WTC11 (cell line): Measurements from ENCODE around the gene STXBP5. TPM values are rescaled to one million over a fixed set of nuclear protein-coding genes. Genes with fewer than 3 reads are reported as not detected.

Experiments used
- ATAC-seq: fragments of 200-7000 bp; cut with Tn5 transposase; 2 replicates; pipeline ENCODE4 v1.10.0; 2021; ENCODE audit warnings: mild to moderate bottlenecking, moderate library complexity
- CTCF ChIA-PET: fragments of 300-600 bp; sonication (Branson Sonifier 250); formaldehyde crosslinking; loops from one replicate; lab custom pipeline; 2021; ENCODE audit warnings: antibody characterized with exemption; lab: Charles Lee
- POLR2A ChIA-PET: fragments of 350-600 bp; sonication (Branson Sonifier 250); formaldehyde crosslinking; loops from one replicate; lab custom pipeline; 2021; ENCODE audit warnings: antibody characterized with exemption; lab: Charles Lee
- DNase-seq: peaks from one replicate; pipeline ENCODE4 v3.0.0; 2021; ENCODE audit warnings: low spot score
- H3K27ac Mint-ChIP-seq: 2 replicates; pipeline ENCODE4 v1.8.0; 2021; ENCODE audit warnings: mixed read lengths
- H3K27me3 Mint-ChIP-seq: 2 replicates; pipeline ENCODE4 v1.8.0; 2021; ENCODE audit warnings: low read depth, mild to moderate bottlenecking, moderate library complexity, mixed read lengths
- H3K36me3 Mint-ChIP-seq: 2 replicates; pipeline ENCODE4 v1.8.0; 2021; ENCODE audit warnings: mixed read lengths
- H3K4me1 Mint-ChIP-seq: 2 replicates; pipeline ENCODE4 v1.8.0; 2022; ENCODE audit warnings: mixed read lengths
- H3K4me3 Mint-ChIP-seq: 2 replicates; pipeline ENCODE4 v1.8.0; 2021; ENCODE audit warnings: mild to moderate bottlenecking, moderate library complexity, mixed read lengths
- H3K9me3 Mint-ChIP-seq: 2 replicates; pipeline ENCODE4 v1.8.0; 2021; ENCODE audit warnings: mixed read lengths
- CREB1 ChIP-seq: sonication (generic); formaldehyde crosslinking; IDR thresholded peaks from 2 replicates; pipeline ENCODE4 v1.8.0; 2023; ENCODE audit warnings: mild to moderate bottlenecking, missing genetic modification reagents
- ESRRA ChIP-seq: sonication (generic); formaldehyde crosslinking; IDR thresholded peaks from 2 replicates; pipeline ENCODE4 v1.8.1; 2022; ENCODE audit warnings: mild to moderate bottlenecking, missing genetic modification reagents, borderline replicate concordance
- GTF2I ChIP-seq: fragments of 250-450 bp; sonication (Bioruptor Pico); conservative IDR thresholded peaks from 2 replicates; pipeline ENCODE4 v1.4.0; 2021; ENCODE audit warnings: mild to moderate bottlenecking
- IRF2 ChIP-seq: sonication (generic); formaldehyde crosslinking; IDR thresholded peaks from 2 replicates; pipeline ENCODE4 v1.8.0; 2022; ENCODE audit warnings: low read depth, missing genetic modification reagents, borderline replicate concordance
- KAT7 ChIP-seq: sonication (generic); formaldehyde crosslinking; IDR thresholded peaks from 2 replicates; pipeline ENCODE4 v1.8.1; 2023; ENCODE audit warnings: missing genetic modification reagents, mild to moderate bottlenecking, borderline replicate concordance
- RORB ChIP-seq: fragments of 250-450 bp; sonication (Bioruptor Pico); IDR thresholded peaks from 2 replicates; pipeline ENCODE4 v1.9.0; 2021; ENCODE audit warnings: mild to moderate bottlenecking
- ZBTB21 ChIP-seq: sonication (generic); formaldehyde crosslinking; IDR thresholded peaks from 2 replicates; pipeline ENCODE4 v1.8.1; 2023; ENCODE audit warnings: mild to moderate bottlenecking, missing genetic modification reagents, borderline replicate concordance
- ZNF396 ChIP-seq: fragments of 250-450 bp; sonication (Bioruptor Pico); IDR thresholded peaks from 2 replicates; pipeline ENCODE4 v1.8.0; 2021; ENCODE audit warnings: mild to moderate bottlenecking, moderate library complexity, borderline replicate concordance
- total RNA-seq: library from RNA; stranded (reverse); gene quantifications from 3 replicates; pipeline ENCODE4 v1.2.3, GENCODE V29; 2021
- TF ChIP-seq, protein P1 (sequence below): sonication (generic); formaldehyde crosslinking; IDR thresholded peaks from 2 replicates; pipeline ENCODE4 v1.8.0; 2023; ENCODE audit warnings: missing genetic modification reagents
- TF ChIP-seq, protein P2 (sequence below): sonication (generic); formaldehyde crosslinking; IDR thresholded peaks from 2 replicates; pipeline ENCODE4 v1.8.1; 2023; ENCODE audit warnings: mild to moderate bottlenecking, missing genetic modification reagents
- TF ChIP-seq, protein P3 (sequence below): sonication (generic); formaldehyde crosslinking; IDR thresholded peaks from 2 replicates; pipeline ENCODE4 v1.8.1; 2022; ENCODE audit warnings: mild to moderate bottlenecking, missing genetic modification reagents, moderate library complexity, borderline replicate concordance
- TF ChIP-seq, protein P4 (sequence below): sonication (generic); formaldehyde crosslinking; IDR thresholded peaks from 2 replicates; pipeline ENCODE4 v1.8.1; 2022; ENCODE audit warnings: mild to moderate bottlenecking, moderate library complexity, missing genetic modification reagents
- TF ChIP-seq, protein P5 (sequence below): sonication (generic); formaldehyde crosslinking; IDR thresholded peaks from 2 replicates; pipeline ENCODE4 v1.8.0; 2023; ENCODE audit warnings: missing genetic modification reagents, mild to moderate bottlenecking, borderline replicate concordance
- TF ChIP-seq, protein P6 (sequence below): sonication (generic); formaldehyde crosslinking; IDR thresholded peaks from 2 replicates; pipeline ENCODE4 v1.8.1; 2023; ENCODE audit warnings: mild to moderate bottlenecking, missing genetic modification reagents
- TF ChIP-seq, protein P7 (sequence below): sonication (generic); formaldehyde crosslinking; IDR thresholded peaks from 2 replicates; pipeline ENCODE4 v1.8.1; 2022; ENCODE audit warnings: missing genetic modification reagents, borderline replicate concordance
- TF ChIP-seq, protein P8 (sequence below): sonication (generic); formaldehyde crosslinking; IDR thresholded peaks from 2 replicates; pipeline ENCODE4 v1.8.0; 2022; ENCODE audit warnings: missing genetic modification reagents

The STXBP5 gene
- total RNA-seq, 1 experiment from 2014 or later = 13.2 TPM

DNA sequence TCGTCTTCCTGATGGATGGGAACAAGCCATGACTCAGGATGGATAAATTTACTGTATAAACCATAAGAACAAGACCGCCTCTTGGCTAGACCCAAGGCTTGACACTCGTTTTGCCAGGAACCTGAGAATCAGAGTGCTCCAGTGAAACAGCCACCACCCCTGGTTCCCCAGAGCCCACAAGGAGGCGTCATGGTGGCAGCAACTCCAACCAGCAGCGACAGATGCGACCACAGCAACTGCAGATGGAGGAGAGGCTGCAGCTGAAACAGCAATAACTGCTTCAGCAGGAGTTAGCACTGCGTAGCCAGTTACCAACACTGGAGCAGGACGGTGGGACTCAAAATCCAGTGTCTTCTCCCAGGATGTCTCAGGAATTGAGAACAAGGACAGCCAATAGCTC is 203.4 kb downstream of the STXBP5 start:
- peak; percentile 60 for ATAC-seq
- H3K27ac Mint-ChIP-seq = no peak overlapping the region
- ChIA-PET CTCF (interaction anchor here (1.1 kb wide), 1 partner anchor 99 kb away, joined by 3 read pairs; no protein-coding TSS in a partner anchor), POLR2A (no interaction called here)
- peaks cover 15% of the 10 kb centered on the region for H3K9me3 Mint-ChIP-seq
- no peak for TF ChIP-seq ZBTB21 (CRISPR knock-in tag)
- TF ChIP-seq CREB1 (CRISPR knock-in tag) = no peak
- TF ChIP-seq, protein P1, sequence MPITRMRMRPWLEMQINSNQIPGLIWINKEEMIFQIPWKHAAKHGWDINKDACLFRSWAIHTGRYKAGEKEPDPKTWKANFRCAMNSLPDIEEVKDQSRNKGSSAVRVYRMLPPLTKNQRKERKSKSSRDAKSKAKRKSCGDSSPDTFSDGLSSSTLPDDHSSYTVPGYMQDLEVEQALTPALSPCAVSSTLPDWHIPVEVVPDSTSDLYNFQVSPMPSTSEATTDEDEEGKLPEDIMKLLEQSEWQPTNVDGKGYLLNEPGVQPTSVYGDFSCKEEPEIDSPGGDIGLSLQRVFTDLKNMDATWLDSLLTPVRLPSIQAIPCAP (CRISPR knock-in tag) = no peak
- TF ChIP-seq ZNF396 (CRISPR knock-in tag) = no peak
- TF ChIP-seq, protein P2, sequence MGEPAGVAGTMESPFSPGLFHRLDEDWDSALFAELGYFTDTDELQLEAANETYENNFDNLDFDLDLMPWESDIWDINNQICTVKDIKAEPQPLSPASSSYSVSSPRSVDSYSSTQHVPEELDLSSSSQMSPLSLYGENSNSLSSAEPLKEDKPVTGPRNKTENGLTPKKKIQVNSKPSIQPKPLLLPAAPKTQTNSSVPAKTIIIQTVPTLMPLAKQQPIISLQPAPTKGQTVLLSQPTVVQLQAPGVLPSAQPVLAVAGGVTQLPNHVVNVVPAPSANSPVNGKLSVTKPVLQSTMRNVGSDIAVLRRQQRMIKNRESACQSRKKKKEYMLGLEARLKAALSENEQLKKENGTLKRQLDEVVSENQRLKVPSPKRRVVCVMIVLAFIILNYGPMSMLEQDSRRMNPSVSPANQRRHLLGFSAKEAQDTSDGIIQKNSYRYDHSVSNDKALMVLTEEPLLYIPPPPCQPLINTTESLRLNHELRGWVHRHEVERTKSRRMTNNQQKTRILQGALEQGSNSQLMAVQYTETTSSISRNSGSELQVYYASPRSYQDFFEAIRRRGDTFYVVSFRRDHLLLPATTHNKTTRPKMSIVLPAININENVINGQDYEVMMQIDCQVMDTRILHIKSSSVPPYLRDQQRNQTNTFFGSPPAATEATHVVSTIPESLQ = no peak
- TF ChIP-seq GTF2I (CRISPR knock-in tag) = no peak
- TF ChIP-seq, protein P3, sequence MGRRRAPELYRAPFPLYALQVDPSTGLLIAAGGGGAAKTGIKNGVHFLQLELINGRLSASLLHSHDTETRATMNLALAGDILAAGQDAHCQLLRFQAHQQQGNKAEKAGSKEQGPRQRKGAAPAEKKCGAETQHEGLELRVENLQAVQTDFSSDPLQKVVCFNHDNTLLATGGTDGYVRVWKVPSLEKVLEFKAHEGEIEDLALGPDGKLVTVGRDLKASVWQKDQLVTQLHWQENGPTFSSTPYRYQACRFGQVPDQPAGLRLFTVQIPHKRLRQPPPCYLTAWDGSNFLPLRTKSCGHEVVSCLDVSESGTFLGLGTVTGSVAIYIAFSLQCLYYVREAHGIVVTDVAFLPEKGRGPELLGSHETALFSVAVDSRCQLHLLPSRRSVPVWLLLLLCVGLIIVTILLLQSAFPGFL (CRISPR knock-in tag) = no peak
- TF ChIP-seq, all 79 proteins: peak for 0
- Mint-ChIP-seq H3K4me1 (no peaks in the 10 kb centered on the region), H3K27me3 (no peaks in the 10 kb centered on the region), H3K36me3 (no peaks in the 10 kb centered on the region), H3K4me3 (no peak overlapping the region)
- peak; percentile 28 for DNase-seq

DNA sequence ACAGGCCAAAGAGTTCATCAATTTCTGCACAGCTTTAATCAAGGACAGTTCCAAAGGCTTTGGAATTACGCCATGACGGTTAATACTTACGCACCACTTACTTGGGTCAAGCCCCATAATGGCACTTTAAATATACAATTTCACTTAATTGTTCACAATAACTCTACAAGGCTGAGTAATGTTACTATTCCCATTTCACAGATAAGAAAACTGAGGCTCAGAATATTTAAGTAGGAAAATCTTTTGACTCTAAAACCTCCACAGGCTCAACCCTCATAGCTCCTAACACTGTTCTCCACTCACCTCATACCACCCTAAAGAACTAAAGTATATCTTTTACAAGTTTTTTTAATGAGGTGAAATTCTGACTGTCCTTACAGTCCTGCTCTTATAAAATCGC is 212.4 kb downstream of the STXBP5 start:
- Mint-ChIP-seq H3K9me3 (no peaks in the 10 kb centered on the region), H3K4me3 (no peak overlapping the region), H3K36me3 (no peaks in the 10 kb centered on the region), H3K27me3 (peaks cover 2% of the 10 kb centered on the region; the same call in 1 of the 2 replicates), H3K27ac (no peak overlapping the region), H3K4me1 (peaks cover 8% of the 10 kb centered on the region)
- POLR2A ChIA-PET = interaction anchor here (0.9 kb wide), 1 partner anchor 329 kb away, joined by 3 read pairs; no protein-coding TSS in a partner anchor
- ATAC-seq (no peak), DNase-seq (no peak)
- CTCF ChIA-PET = no interaction called here
- TF ChIP-seq, protein P4, sequence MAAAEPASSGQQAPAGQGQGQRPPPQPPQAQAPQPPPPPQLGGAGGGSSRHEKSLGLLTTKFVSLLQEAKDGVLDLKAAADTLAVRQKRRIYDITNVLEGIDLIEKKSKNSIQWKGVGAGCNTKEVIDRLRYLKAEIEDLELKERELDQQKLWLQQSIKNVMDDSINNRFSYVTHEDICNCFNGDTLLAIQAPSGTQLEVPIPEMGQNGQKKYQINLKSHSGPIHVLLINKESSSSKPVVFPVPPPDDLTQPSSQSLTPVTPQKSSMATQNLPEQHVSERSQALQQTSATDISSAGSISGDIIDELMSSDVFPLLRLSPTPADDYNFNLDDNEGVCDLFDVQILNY (CRISPR knock-in tag) = no peak
- no peak for TF ChIP-seq ZNF396 (CRISPR knock-in tag)
- TF ChIP-seq ESRRA = no peak
- TF ChIP-seq, protein P5, sequence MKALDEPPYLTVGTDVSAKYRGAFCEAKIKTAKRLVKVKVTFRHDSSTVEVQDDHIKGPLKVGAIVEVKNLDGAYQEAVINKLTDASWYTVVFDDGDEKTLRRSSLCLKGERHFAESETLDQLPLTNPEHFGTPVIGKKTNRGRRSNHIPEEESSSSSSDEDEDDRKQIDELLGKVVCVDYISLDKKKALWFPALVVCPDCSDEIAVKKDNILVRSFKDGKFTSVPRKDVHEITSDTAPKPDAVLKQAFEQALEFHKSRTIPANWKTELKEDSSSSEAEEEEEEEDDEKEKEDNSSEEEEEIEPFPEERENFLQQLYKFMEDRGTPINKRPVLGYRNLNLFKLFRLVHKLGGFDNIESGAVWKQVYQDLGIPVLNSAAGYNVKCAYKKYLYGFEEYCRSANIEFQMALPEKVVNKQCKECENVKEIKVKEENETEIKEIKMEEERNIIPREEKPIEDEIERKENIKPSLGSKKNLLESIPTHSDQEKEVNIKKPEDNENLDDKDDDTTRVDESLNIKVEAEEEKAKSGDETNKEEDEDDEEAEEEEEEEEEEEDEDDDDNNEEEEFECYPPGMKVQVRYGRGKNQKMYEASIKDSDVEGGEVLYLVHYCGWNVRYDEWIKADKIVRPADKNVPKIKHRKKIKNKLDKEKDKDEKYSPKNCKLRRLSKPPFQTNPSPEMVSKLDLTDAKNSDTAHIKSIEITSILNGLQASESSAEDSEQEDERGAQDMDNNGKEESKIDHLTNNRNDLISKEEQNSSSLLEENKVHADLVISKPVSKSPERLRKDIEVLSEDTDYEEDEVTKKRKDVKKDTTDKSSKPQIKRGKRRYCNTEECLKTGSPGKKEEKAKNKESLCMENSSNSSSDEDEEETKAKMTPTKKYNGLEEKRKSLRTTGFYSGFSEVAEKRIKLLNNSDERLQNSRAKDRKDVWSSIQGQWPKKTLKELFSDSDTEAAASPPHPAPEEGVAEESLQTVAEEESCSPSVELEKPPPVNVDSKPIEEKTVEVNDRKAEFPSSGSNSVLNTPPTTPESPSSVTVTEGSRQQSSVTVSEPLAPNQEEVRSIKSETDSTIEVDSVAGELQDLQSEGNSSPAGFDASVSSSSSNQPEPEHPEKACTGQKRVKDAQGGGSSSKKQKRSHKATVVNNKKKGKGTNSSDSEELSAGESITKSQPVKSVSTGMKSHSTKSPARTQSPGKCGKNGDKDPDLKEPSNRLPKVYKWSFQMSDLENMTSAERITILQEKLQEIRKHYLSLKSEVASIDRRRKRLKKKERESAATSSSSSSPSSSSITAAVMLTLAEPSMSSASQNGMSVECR = no peak
- TF ChIP-seq, protein P6, sequence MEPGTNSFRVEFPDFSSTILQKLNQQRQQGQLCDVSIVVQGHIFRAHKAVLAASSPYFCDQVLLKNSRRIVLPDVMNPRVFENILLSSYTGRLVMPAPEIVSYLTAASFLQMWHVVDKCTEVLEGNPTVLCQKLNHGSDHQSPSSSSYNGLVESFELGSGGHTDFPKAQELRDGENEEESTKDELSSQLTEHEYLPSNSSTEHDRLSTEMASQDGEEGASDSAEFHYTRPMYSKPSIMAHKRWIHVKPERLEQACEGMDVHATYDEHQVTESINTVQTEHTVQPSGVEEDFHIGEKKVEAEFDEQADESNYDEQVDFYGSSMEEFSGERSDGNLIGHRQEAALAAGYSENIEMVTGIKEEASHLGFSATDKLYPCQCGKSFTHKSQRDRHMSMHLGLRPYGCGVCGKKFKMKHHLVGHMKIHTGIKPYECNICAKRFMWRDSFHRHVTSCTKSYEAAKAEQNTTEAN (CRISPR knock-in tag) = no peak
- TF ChIP-seq KAT7 (CRISPR knock-in tag) = no peak
- TF ChIP-seq, protein P7, sequence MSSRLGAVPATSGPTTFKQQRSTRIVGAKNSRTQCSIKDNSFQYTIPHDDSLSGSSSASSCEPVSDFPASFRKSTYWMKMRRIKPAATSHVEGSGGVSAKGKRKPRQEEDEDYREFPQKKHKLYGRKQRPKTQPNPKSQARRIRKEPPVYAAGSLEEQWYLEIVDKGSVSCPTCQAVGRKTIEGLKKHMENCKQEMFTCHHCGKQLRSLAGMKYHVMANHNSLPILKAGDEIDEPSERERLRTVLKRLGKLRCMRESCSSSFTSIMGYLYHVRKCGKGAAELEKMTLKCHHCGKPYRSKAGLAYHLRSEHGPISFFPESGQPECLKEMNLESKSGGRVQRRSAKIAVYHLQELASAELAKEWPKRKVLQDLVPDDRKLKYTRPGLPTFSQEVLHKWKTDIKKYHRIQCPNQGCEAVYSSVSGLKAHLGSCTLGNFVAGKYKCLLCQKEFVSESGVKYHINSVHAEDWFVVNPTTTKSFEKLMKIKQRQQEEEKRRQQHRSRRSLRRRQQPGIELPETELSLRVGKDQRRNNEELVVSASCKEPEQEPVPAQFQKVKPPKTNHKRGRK (CRISPR knock-in tag) = no peak
- TF ChIP-seq IRF2 (CRISPR knock-in tag) = no peak
- TF ChIP-seq, protein P8, sequence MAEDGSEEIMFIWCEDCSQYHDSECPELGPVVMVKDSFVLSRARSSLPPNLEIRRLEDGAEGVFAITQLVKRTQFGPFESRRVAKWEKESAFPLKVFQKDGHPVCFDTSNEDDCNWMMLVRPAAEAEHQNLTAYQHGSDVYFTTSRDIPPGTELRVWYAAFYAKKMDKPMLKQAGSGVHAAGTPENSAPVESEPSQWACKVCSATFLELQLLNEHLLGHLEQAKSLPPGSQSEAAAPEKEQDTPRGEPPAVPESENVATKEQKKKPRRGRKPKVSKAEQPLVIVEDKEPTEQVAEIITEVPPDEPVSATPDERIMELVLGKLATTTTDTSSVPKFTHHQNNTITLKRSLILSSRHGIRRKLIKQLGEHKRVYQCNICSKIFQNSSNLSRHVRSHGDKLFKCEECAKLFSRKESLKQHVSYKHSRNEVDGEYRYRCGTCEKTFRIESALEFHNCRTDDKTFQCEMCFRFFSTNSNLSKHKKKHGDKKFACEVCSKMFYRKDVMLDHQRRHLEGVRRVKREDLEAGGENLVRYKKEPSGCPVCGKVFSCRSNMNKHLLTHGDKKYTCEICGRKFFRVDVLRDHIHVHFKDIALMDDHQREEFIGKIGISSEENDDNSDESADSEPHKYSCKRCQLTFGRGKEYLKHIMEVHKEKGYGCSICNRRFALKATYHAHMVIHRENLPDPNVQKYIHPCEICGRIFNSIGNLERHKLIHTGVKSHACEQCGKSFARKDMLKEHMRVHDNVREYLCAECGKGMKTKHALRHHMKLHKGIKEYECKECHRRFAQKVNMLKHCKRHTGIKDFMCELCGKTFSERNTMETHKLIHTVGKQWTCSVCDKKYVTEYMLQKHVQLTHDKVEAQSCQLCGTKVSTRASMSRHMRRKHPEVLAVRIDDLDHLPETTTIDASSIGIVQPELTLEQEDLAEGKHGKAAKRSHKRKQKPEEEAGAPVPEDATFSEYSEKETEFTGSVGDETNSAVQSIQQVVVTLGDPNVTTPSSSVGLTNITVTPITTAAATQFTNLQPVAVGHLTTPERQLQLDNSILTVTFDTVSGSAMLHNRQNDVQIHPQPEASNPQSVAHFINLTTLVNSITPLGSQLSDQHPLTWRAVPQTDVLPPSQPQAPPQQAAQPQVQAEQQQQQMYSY (CRISPR knock-in tag) = no peak
- no peak for TF ChIP-seq RORB (CRISPR knock-in tag)
- TF ChIP-seq GTF2I (CRISPR knock-in tag) = no peak
